Measurements from ENCODE around the gene RBM14. TPM values are rescaled to one million over a fixed set of nuclear protein-coding genes. Genes with fewer than 3 reads are reported as not detected.

RBM14 gene
- total and polyA plus RNA-seq, 10 of the 15 experiments (the other 5 are each of a cell fraction or from before 2014, with no cell fraction given) = 5.4 to 140 (median 44.5) TPM

DNA sequence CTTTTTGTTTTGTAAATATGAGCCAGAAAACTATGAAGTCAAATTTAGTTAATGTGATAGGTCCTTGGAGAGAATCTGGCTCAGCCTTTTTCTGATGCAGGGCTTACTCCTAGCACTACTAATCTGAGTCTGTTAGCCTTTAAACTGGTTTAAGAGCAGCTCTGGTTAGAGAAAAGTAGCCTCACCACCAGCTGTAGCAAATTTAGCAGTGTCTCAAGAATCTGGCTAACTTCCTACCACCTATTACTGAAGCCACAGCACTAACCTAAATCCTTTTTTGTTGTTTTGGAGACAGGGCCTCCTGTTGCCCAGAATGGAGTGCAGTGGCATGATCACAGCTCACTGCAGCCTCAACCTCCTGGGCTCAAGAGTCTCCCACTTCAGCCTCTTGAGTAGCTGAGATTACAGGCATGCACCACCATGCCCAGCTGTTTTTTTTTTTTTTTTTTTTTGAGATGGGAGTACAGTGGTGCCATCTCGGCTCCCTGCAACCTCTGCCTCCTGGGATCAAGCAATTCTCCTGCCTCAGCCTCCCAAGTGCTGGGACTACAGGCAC, 47.4 kb downstream of the RBM14 start:
- ChIA-PET CTCF (interaction anchor here (0.8 to 2.0 kb wide), 3 partner anchors 13 to 86 kb away, joined by 3 to 8 read pairs (median 6); partner anchors contain the start of gene RBM4B), SMC1A (ENCODE audit: uncharacterized antibody, unreplicated experiment) (interaction anchor here (0.7 to 3.4 kb wide), 4 partner anchors 11 to 43 kb away, joined by 3 to 12 read pairs (median 4); partner anchors contain the start of gene RBM4B), POLR2A (interaction anchor here (0.5 kb wide), 1 partner anchor 49 kb away, joined by 7 read pairs; no protein-coding TSS in a partner anchor), RAD21 (ENCODE audit: unreplicated experiment) (interaction anchor here (1.1 kb wide), 1 partner anchor 43 kb away, joined by 3 read pairs; no protein-coding TSS in a partner anchor)
- intact Hi-C loops (cut with micrococcal nuclease; ENCODE audit: unreplicated experiment) (no loop called here), in situ Hi-C loops (cut with MboI) (no loop called here)
- Histone ChIP-seq H2AFZ (ENCODE audit: control insufficient read depth, low read depth, low read length) (no peak overlapping the region), H3K9ac (ENCODE audit: control insufficient read depth, insufficient read depth, low read length) (no peak overlapping the region), H3K4me1 (ENCODE audit: control insufficient read depth, insufficient read depth, low read length) (peaks cover 8% of the 10 kb centered on the region; the same call in 1 of the 2 replicates), H4K20me1 (ENCODE audit: control insufficient read depth, insufficient read depth) (no peaks in the 10 kb centered on the region), H3K36me3 (ENCODE audit: control insufficient read depth in 2 of 2, insufficient read depth in 2 of 2, low read length in 1 of 2) (peaks cover 4 to 34% of the 10 kb centered on the region in 2 experiments), H3K9me3 (replicated peaks; ENCODE audit: control insufficient read depth, insufficient read depth, low read length) (no peaks in the 10 kb centered on the region), H3K27ac (ENCODE audit: control insufficient read depth, insufficient read depth) (no peak overlapping the region), H3K27me3 (replicated peaks in 1 of 2; ENCODE audit: control insufficient read depth in 2 of 2, insufficient read depth in 2 of 2, low read length in 1 of 2) (no peaks in the 10 kb centered on the region), H3K4me2 (ENCODE audit: control insufficient read depth, insufficient read depth) (no peak overlapping the region), H3K79me2 (ENCODE audit: control insufficient read depth, insufficient read depth, low read length) (peaks cover 1% of the 10 kb centered on the region), H3K4me3 (no peak overlapping the region)
- BruUV-seq (replicated peaks) = no TSS peak
- TF ChIP-seq CBX3 (IDR thresholded peaks at IDR 0.05; ENCODE audit: borderline replicate concordance, low read depth) = no peak
- no peak for TF ChIP-seq SP1 (IDR thresholded peaks at IDR 0.05; ENCODE audit: low read depth, low read length)
- TF ChIP-seq, protein P1, sequence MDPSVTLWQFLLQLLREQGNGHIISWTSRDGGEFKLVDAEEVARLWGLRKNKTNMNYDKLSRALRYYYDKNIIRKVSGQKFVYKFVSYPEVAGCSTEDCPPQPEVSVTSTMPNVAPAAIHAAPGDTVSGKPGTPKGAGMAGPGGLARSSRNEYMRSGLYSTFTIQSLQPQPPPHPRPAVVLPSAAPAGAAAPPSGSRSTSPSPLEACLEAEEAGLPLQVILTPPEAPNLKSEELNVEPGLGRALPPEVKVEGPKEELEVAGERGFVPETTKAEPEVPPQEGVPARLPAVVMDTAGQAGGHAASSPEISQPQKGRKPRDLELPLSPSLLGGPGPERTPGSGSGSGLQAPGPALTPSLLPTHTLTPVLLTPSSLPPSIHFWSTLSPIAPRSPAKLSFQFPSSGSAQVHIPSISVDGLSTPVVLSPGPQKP (IDR thresholded peaks at IDR 0.05; ENCODE audit: low read depth, low read length) = no peak
- no peak for TF ChIP-seq IRF4 (IDR thresholded peaks at IDR 0.05; ENCODE audit: low read depth, low read length)
- TF ChIP-seq EP300 (IDR thresholded peaks at IDR 0.05; ENCODE audit: borderline replicate concordance in 1 of 2, control insufficient read depth in 1 of 2, low read depth in 2 of 2, low read length in 2 of 2) = no peak
- no peak for TF ChIP-seq SMC3 (IDR thresholded peaks at IDR 0.05; ENCODE audit: borderline replicate concordance, low read length)
- TF ChIP-seq NFYB (IDR thresholded peaks at IDR 0.05; ENCODE audit: insufficient read depth, low read depth, low read length) = no peak
- FAIRE-seq (no peak), DNase-seq (ENCODE audit: low read depth, low spot score) (no peak), ATAC-seq (no peak)
- no CpG with 5 or more reads among the region's 1 CpG for WGBS (ENCODE audit: insufficient coverage, insufficient replicate concordance, low lambda C conversion rate, missing lambda C conversion rate)
